ENCODE data around the gene LPCAT1. TPM values are rescaled to one million over a fixed set of nuclear protein-coding genes. Genes with fewer than 3 reads are reported as not detected.
"Not testable (repeated sequence)": the region's sequence is repeated elsewhere in the genome, so short reads cannot be mapped to it uniquely, and the experiment has no call there.

LPCAT1 gene
- total RNA-seq, 1 experiment from 2014 or later: 58.5 TPM

DNA sequence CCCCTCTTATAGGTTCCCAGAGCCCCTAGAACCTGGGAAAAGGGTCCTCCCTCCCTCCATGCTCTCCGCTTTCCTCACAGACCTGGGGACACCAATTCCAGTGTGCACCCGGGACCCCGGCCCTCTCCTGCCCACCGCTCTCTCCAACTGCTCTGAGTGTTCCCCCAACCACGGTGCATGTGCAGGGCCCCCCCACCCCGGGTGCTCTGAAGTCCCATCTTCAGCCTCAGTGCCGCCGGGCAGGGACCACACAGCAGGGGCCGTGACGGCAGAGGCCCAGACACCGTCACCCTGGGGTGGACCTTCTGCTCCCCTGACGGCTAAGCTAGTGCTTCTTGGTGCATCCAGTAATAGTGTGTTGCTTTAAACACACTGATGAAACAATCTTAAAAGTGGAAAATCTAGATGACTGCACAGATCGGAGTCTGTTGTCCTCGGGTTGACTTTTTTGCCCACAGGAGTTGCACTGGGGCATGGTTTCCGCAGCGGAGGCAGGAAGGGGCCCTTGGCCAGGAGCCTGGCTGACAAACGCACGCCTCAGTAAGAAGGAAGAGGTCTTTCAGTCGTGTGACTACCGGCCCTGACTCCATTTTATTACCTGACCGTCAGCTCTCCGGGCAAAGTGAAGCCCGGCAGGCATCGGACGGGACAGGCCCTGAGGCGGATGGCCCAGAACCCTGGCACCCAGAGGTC is 42.3 kb downstream of the LPCAT1 start:
- DNase-seq (ENCODE audit: low read depth): no peak

DNA sequence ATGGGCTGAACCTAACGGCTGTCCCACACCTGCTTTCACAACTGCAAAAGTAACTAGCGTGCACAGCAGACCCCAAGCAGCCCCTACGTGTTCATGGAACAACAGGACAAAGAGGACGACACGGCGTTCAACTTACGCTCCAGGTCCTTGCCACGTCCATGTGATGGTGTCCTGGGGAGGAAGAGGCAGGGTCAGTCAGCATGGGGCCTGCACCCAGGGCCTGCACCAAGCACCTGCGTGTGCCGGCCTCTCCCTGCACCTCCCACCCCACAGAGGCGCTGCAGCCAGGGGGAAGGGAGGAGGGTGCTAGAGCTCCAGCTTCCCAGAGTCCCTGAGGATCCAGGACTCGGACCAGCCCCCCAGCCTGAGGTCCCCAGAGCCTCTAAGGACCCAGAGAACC is 43.0 kb downstream of the LPCAT1 start:
- no peak for DNase-seq (ENCODE audit: low read depth)

DNA sequence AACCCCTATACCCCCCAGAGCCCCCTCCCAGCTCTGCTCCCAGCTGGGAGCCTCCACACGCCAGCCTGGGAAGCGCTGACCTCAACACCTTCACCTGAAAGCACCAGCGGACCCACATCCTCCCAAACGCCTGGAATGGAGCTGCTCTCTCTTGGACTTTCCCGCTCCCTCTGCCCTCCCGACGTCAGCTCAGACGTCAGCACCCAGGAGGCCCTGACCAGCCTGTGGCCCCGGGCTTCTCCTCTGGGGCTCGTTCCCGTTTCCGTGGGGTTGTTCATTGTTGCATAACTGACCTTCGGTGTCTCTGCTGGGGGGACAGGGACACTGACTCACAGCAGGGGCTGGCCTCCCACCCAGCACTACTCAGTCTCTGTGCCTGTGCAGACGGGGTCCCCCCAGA is 43.5 kb downstream of the LPCAT1 start:
- DNase-seq (ENCODE audit: low read depth): no peak

DNA sequence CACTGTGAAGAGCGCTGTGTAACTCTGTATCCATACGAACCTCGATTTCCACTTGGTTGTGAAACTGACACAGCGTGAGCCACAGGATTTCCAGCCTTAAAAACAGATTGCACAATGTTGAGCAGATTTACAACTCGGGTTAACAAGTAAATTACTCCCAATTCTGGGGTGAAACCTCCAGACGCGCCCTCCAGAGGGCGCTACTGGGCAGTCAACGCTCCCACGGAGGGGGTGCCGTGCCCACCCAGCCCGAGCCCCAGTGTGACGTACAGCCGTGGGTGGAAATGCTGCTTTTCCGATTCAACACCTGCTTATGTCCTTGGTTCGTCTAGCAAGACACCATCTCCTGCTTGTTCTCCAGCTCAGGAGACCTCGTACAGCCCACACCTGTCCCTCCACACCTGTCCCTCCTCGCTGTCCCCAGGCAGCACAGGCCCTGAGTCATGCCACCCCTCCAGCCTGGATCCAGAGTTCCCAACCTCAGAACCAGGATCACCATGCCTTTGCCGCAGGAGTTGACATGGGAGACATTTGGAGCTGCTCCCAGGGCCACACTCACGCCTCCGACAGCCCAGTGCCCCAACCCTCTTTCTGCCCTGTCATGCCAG is 44.1 kb downstream of the LPCAT1 start:
- peak; percentile 18 for DNase-seq (ENCODE audit: low read depth)

DNA sequence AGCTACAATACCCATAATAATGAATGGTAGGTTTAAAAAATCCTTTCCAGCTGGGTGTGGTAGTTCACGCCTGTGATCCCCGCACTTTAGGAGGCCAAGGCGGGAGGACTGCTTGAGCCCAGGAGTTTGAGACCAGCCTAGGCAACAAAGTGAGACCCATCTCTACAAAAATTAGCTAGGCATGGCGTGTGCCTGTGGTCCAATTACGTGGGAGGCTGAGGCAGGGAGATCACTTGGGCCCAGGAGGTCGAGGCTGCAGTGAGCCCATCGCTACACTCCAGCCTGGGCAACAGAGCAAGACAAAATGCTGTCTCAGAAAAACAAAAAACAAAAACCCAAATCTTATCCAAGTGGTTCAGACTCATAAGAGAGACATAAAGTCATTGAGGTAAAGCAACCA is 44.7 kb downstream of the LPCAT1 start:
- DNase-seq (ENCODE audit: low read depth): no peak

DNA sequence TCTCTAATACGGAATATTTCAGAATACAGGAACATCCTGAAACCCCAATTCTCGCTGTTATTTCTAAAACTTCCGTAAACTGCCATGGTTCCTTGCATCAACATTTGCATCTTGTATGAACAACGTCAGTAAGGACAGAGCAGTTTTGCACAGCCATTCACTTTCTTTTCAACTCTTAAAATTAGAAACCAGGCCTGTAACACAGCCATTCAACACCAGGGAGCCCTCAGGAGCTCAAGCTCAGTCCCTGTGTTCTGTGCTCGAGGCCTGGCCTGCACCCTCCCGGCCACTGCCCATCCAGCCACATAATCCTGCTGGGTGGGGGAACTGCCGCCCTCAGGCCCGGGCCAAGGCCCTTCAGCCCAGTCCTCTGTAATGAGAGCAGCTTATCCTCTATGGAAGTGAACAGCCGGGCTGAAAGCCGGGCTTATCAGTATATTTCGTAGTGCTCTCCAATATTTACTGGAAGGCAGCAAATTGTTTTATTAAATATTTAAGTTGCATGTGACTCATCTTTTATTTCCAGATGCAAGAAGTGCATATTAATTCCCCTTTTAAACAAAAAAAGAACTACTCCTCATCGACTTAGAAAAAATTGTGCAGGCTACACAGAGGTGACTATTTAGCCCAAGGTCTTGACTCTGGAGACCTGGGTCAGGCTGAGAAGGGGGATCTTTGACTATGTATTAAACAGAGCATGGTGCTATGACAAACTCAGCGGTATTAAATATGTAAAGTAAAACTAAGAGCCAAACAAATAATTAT is 45.3 kb downstream of the LPCAT1 start:
- no peak for DNase-seq (ENCODE audit: low read depth)

DNA sequence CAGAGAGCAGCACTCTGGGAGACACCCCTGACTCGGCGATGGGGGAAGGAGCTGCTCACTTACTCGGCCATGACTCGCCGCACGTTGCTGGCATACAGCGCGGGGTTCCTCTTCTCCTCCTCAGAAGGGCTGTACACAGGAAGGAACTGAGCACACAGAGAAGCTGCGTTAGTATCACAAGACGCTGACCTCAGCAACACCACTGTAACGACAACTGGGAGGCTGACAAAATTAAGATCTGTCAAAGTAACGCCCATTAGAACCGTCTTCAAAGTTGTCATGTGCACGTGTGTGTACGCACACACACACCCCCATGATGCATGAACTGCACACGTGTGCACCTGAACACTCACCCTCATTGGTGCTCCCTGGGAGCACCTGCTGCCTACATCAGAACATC is 46.4 kb downstream of the LPCAT1 start:
- DNase-seq (ENCODE audit: low read depth): no peak

DNA sequence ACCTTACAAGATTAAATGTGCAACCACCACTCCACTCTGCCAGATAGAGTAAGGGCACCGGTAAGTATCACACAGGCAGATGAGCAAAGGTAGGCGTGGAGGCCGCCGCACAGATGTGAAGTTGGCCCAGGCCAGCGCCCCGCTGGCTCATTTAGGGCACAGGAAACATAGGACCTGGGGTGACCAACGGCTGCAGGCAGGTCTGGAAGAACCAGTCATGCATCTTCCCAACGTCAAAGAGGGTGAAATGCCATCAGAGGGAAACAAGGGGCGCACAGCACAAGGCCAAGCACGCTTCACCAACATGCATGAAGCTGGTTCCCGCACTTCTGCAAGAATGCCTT is 46.8 kb downstream of the LPCAT1 start:
- no peak for DNase-seq (ENCODE audit: low read depth)

DNA sequence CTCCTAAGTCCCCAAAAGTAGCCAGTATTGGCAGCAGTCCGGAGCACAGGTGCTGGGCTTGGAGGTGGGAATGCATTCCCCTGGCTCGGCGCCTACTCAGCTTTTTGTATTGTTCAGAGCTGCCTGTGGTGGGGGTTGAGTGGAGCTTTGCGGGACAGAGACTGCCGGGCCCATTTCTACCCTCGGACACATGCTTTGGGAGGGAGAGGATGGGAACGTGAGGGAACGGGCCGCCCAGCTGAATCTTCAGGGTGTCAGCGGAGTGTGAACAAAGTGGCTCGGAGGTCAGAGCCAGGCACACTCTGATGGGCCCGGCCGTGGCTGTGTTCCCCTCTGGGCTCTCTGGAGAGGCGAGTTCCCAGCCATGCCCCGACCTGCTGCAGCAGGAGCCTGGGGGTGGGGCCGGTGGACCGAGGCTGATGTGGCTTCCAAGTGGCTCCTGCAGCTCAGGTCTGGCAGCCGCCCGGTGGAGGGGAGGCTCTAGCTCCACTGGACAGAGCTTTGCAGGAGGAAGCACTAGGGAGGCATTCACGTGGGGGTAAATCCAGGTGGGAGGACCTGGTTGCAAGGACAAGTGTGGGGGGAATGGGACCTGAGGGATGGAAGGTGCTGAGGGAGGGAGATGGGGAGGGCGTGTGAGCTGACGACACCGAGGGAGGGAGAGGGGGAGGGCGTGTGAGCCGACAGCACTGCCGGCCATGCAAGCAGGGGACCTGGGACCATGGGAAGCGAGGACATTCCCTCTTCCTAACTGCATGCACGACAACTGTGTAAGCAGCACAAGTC is 47.4 kb downstream of the LPCAT1 start:
- DNase-seq (ENCODE audit: low read depth): no peak

DNA sequence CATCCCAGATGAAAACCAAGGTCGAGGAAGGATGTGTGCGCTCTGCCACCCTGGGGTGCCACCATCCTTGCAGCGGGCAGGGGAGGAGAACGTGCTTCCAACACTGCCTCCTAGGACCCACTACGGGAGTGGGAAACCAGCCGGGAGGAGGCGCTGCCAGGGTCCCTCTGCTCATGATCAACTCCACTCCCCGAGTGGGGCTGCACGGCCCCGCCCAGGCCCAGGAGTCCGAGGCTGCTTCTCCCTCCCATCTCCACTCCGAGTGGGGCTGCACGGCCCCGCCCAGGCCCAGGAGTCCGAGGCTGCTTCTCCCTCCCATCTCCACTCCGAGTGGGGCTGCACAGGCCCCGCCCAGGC is 48.2 kb downstream of the LPCAT1 start:
- not testable (repeated sequence) for DNase-seq (ENCODE audit: low read depth)

DNA sequence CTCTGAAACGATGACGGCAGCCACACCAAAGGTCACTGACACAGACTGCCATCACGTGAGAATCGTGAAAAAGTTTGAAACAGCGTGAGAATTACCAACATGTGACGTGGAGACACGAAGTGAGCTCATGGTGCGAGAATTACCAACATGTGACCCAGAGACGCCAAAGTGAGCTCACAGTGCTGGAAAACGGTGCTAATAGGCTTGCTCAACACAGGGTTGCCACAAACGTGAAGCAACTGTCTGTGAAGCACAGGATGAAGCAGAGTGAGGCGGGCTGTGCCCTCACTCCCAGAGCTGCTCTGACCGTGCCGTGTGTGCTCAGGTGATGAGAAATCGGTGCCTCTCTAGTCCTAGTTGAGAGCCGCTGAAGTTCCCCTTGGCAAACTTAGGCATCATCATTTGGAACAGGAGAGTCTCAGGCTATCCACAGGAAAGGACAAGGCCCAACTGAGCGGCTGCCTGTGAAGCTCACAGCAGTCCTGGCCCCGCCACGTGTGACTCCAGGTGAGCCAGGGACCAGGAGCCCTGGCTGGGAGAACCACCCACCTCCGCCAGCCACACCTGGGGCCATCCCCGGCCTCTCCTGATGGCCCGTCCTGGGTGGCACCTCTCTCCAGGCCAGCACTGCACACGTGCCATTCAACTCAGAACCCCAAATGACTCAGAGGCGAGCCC is 48.8 kb downstream of the LPCAT1 start:
- no peak for DNase-seq (ENCODE audit: low read depth)

DNA sequence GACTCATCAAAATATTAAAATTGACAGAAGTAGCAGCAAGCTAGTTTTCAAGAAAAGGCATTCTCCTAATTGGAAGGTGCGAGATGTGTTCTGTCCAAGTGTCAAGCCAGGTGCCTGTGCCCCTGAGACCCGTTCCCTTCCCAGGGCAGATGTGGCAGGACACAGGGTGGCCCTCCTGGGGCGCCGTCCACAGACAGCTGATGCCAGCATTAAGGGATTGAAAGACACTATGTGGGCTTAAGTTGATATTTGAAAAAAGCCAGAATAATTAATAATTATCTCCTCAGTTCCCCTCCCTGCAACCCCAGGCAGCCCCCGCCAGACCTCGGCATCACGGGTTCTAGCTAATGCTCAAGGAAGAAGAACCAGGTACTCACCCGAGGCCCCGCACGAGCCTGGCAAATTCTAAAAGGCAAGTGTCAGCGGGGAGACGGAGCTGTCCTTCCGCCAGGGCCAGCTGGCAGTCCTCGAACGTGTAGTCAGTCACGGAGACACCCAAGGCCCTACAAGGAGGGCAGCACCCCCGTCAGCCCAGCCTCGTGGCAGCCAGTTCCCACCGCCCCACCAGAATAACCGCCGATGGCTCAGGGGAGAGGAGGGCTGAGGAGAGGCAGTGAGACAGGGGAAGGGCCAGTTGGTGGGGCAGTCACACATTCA is 49.4 kb downstream of the LPCAT1 start:
- DNase-seq (ENCODE audit: low read depth): no peak

DNA sequence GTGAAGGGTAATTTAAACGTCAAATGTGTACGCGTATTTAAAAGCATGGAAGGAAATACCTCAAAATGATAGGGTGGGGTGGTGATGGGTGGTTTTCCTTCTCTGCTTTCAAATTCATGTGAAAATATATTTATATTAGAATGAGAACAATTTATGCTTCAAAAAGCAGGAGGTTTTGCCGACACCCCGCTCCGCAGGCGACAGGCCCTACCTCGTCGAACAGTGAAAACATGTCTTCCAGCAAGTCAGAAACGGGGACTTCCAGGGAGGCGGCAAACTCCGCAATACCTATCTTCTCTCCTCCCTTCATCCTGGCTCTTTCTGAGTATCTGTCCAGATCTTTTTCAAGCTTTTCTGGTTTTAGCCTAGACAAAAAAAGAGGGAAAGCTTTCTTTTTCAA is 50.0 kb downstream of the LPCAT1 start:
- no peak for DNase-seq (ENCODE audit: low read depth)

DNA sequence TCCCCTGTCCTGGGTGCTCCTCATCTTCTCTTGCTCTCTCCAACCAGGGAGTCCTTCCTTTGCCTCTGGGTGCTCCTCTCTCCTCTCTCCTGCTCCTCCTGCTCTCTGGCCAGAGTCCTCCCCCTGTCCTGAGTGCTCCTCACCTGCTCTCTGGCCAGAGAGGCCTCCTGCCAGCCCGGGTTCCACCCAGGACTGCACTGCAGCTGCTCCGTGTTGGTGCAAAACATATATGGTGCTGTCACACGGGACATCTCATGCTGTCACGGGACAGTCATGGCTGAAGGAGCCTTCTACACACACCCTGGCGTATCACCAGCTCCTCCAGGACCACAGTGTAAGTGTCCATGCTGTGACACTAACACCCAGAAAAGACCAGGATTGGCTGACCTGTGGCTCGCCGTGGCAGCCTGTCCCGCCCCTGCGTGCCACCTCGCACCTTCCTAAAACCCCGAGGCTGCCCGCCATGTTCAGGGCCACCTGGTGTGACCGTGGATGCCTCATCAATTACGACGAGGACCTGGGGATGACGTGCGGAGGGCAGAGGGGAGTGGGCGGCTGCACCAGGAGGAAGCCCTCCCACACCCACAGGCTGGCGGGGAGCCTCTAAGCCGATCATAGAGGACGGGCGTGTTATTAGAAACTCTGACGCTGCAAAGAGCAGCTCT is 50.7 kb downstream of the LPCAT1 start:
- no peak for DNase-seq (ENCODE audit: low read depth)

DNA sequence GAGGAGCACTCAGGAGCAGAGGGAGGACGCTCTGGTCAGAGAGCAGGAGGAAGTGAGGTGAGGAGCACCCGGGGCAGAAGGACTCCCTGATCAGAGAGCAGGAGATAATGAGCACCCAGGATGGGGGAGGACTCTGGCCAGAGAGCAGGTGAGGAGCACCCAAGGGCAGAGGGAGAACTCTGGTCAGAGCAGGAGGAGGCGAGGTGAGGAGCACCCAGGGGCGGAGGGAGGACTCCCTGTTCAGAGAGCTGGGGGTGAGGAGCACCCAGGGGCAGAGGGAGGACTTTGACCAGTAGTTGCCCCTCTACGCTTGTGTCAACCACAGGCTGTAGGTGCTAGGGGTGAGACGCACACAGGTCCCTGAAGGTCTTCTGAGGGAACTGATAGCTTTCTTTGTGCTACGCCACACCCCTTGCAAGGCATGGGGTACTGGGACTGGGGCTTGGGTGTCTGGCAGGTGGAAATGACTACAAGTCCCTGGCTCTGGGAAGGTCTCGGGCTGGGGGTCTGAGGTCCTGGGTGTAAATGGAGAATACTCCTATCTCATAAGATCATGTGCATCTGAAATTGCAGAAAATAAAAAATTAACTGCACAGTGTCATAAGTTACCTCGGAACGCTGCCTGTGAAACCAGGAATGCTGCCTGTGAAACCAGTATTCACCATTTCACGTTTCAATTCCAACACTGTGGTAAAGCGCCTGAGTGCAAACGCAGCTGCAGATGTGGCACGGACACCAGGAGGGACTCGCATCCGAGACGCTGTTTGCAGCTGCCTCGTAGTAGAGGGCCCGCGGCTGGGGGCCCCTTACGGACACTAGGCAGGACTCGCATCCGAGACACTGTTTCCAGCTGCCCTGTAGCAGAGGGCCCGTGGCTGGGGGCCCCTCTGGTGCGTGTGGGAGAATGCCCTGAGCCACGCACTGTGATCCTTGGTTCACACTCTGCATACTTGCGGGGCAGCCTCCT is 51.5 kb downstream of the LPCAT1 start:
- no peak for DNase-seq (ENCODE audit: low read depth)

DNA sequence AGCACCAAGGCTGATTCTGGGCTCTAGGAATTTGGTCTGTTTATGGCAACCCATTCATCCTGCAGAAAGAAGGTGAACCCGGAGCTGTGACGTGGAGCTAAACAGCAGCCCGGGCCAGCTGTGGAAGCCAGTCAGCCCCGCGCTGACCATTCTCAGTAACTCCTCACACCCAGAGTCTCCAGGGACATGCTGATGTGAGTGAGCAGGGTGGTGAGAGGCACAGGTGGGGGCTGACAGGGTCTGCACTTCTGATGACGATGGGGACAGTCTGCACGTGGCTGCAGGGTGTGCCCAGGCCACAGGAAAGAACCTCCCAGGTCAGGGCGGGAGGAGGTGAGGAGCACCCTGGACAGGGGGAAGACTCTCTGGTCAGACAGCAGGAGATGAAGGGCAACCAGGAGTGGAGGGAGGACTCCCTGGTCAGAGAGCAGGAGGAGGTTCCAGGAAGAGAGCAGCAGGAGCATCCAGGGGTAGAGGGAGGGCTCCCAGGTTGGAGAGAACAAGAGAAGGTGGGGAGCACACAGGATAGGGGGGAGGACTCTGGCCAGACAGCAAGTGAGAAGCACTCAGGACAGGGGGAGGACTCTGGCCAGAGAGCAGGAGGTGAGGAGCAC is 52.4 kb downstream of the LPCAT1 start:
- DNase-seq (ENCODE audit: low read depth): no peak

DNA sequence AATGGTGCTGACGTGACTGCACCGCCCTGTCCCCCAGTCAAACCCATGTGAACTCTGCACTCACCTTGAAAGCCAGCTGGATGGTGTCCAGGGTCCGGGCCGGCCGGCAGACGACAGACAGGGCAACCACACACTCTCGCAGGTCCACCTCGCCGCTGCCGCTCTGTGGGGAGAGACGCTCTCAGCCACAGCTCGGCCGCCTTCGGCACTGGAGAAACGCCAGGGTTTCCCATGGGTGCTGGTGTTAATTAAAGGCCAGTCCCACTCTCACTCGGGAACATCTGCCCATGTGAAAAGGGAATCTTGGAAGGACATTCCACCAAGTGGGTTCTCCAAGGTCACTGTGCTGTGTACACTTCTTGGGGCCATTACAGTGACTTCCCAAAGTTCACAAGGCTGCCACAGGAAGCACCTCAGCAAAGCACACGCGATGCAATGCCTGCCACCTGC is 53.0 kb downstream of the LPCAT1 start:
- DNase-seq (ENCODE audit: low read depth): no peak

DNA sequence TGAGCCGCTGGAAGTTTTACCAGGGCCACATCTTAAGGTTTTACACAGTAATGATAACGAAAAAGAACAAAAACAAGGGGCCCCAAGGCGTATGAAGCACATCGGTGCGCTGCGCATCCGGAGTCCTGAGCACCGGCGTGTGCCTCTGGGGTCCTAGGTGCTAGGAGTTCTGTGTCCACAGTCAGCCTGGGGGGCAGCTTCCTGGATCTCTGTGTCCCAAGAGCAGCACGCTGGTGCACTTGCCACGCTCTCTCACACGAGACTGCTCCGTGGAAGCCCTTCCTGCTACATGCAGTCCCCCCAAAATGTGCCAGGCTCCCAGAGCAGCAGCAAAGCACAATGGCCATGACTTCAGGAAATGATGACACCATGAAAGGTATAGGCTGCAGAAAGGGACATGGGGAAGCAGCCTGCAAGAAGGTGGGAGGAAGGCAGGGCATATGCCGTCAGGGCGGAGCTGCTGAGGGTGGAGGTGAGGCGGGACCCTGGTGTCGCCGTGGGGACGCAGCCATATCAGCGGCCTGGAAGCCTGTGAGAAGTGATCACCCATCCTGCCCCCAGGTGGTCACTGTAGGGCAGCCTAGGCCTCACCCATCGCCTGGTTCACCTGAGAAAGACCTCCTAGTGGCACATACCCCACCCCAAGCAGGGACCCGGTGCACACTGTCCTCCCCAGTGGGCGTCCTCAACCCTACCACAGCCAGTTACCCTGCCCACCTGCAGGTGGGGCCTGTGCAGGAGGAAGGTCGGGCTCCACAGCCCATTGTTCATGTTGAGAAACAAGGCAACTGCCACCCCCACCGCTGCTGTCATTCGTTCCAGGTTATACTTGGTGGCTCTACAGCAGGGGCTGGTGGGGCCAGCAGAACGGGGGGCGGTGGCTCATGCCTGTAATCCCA is 54.9 kb downstream of the LPCAT1 start:
- no peak for DNase-seq (ENCODE audit: low read depth)

All from HT1080 (cell line).